ENCODE data around the gene CNTN2.

Gene CNTN2

DNA sequence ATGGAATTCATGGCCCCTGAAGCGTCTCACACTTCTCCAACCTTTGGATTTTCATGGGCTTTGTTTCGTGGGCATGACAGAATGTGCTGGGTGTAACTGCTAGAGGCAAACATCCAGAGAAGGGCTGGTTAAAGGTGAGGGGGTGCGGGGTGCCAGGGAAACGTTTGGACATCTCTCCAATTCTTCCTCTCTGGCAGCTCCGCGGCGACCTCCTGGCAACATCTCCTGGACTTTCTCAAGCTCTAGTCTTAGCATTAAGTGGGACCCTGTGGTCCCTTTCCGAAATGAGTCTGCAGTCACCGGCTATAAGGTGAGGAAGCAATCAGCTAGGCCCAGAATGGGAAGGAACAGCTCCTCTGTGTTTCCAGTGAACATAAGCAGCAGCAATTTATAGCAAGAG, 29.3 kb downstream of the CNTN2 start:
- no peak for DNase-seq

GRCh38 chr1:205072881-205073280, 29.9 kb downstream of the CNTN2 start:
- DNase-seq, result no peak

DNA sequence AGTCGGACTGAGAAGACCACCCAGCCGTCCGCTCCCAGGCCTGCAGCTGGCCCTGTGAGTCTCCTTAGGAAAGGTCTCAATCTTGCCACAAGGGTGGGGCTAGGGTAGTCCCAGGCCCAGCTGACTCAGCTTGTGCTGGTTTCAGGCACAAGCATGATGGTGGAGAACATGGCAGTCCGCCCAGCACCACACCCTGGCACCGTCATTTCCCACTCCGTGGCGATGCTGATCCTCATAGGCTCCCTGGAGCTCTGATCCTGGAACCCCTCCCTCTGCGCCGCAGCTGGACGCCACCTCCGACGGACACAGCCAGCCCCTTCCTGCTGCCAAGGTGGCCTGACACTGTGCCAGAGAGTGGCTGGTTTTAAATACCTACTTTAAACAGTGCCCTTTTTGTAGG, 30.5 kb downstream of the CNTN2 start:
- DNase-seq, result no peak

GRCh38 chr1:205074084-205074483, 31.1 kb downstream of the CNTN2 start:
- no peak for DNase-seq

DNA sequence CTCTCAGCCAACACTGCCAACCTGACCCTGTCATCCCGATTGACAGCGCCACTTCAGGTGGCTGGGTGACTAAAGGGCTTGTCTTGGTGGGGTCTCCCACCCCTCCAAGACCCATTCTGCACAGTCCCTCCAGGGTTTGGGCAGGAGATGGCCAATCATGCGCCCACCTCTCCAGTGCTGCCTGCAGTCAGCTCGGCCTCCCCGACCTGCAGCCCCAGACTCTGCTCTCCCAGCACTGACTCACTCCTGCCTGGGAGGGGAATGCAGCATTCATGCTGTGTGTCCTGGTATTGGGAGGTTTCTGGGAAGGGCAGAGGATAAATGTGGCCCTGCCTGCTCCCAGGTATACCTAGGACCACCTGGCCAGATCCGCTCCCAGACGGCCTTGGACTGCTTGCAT, 31.5 kb downstream of the CNTN2 start:
- no peak for DNase-seq

DNA sequence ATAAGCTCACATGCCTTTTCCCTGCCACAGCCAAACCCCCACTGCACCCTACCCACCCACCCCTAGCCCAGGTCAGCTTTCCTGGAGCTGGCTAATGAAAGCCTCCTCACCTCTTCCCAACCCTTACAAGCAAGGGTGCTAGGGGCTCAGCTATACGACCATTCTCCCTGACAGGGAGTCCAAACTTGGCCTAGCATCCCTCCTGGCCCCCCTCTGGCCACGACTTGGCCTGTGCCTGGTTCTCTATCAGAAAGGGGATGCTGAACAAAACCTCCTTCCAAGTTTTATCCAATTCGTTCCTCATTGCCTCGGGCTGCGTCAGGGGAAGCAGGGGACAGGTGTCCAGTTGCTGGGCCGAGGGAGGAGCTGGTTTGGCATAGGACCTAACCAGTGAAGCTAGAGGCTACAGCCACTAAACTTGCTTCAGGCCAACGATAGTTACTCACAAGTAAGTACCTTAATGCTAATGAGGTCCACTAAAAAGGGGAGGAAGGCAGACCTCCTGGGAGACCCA, 32.7 kb downstream of the CNTN2 start:
- DNase-seq, result no peak

DNA sequence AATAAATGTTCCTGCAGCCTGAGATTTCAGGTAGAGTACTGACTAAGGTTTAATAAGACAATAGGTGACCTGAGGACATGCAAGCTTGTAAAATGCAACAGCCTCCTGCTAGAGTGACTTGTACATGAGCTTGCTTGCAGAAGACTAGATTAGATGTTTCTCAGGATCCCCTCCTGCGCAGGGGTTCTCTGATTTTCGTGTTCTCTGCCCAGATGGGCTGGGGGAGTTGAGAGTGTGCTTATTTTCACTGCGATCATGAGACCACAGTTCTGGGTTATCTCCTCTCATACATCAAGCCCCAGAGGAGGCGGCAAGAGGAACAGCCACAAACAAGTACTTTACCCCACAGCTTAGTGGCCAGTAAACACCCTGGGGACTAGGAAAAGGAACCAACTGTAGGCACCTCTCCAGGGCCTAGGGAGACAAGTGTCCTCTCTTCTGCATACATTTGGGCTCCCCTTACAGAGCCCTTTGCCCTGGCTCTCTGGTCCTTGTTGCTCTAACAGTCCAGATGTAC, 33.3 kb downstream of the CNTN2 start:
- no peak for DNase-seq

DNA sequence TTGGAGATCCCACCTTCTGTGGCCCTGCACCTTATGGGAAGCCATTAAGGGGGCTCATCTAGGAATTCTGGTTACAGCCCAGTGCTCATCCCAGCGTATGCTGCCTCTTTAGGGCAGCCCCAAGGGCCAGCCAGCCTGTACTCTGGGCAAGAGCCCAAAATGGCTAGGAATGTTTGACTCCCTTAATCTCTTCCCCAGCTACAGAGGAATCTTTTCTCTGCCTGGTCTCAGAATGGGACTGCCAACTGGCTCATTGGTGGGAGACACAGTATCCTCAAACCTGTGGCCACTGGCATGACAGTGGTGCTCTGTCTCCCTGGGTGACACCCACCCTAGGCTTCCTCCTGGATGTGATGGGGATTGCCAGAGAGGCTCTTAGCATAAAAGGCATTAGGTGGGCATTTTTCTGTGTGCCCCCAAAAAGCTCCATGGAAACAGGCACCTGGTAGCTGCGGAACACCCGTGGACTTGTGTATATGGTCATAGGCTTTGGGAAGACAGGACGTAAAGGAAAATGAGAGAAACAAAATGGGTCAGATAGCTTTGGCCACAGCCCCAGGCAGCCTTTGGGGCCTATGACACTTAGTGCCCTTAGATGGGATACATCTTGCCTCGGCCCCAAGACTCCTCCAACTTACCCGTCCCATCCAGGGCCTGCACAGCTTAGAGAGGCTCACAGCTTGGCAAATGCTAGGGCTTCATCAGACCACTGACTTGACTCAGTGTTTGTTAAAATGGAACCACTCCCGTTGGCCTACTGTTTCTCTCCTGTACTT, 34.3 kb downstream of the CNTN2 start:
- no peak for DNase-seq

DNA sequence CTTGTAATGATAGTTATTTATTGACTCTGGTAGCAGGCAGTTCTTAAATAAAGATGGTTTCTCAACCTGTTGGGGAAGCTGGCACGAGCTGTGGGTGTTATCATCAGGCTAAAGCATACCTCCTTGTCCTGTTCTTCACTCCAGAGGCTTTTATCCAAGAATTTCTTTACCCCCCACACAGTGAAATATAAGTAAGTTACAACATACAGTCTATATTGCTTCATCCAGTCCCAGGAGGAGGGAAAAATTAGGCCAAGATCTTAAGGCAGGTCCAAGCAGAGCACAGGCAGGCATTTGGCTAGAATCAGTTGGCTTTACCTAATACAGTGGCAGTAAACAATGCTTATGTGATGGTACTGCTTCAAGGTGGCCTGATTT, 34.9 kb downstream of the CNTN2 start:
- DNase-seq, result no peak

DNA sequence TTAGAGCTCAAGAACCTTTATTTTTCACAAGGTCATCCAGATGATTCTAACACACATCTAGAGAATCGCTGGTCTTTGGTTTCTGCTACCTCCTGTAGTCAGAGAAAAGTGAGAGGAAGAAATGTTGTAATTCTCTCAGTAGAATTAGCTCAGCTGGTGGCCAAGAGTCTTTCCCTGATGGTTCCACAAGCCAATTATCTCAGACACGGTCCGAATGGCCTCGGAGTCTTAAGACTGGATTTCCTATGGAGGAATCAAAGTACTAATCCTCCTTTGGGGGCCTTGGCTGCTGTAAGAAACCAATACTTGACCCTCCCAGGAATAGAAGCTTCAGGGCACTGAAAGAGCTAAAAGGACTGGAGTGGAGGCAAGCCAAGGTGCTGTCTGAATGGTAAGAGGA, 39.4 kb downstream of the CNTN2 start:
- DNase-seq, result no peak

DNA sequence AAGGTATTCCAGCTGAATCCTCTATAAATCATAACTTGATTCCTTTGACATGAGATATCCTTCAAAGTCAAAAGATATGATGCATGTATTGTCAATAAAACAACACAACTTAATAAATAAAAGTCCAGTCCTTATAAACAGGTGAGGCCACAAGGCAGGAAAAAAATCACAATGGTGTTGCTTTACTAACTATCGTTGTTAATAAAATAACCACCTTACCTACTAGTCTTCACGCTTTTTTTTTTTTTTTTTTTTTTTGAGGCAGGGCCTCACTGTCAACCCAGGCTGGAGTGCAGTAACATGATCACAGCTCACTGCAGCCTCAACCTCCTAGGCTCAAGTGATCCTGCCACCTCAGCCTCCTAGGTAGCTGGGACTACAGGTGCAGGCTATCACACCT, 41.3 kb downstream of the CNTN2 start, which contains the start of gene TMEM81:
TSS of gene TMEM81 (minus strand) at position 101 of the 400 bp plus-strand sequence. CDS start 140 bp downstream, outside the sequence.
- DNase-seq, result no peak

GRCh38 chr1:205088341-205088740, 45.3 kb downstream of the CNTN2 start:
- DNase-seq, result no peak

- no peak for DNase-seq
Observed at GRCh38 chr1:205091043-205091740, 48.2 kb downstream of the CNTN2 start.

DNA sequence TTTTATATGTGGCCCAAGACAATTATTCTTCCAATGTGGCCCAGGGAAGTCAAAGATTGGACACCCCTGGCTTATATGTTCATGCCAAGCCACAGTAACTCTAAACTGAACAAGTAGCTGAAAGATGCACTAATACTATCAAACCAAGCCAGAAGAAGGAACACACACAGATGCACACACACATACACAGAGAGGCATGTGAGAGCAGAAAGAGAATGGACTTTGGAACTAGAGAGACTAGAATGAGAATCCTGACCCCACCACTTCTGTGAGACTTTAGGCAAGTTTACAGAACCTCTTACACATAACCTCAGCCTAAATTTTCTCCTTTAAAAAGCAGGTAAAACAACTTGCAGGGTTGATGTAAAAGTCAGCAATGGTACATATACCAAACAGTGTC, 52.4 kb downstream of the CNTN2 start:
- DNase-seq, result no peak

DNA sequence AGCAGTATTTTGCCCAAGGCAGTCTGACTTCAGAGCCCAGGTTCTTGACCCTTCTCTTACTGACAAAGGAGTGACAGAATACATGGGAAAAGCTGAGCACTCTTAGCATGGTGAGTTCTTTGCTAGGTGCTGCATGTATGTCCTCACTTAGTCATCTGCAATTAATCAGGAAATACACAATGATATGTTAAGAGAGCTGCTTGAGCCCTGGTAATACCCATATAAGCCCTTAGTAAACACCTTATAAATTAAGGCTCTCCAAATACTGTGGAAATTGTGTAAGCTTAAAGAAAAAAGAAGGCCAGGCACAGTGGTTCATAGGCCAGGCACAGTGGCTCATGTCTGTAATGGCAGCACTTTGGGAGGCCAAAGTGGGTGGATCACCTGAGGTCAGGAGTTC, 55.2 kb downstream of the CNTN2 start:
- no peak for DNase-seq

- no peak for DNase-seq
Observed at GRCh38 chr1:205102404-205102803, 59.4 kb downstream of the CNTN2 start.

DNA sequence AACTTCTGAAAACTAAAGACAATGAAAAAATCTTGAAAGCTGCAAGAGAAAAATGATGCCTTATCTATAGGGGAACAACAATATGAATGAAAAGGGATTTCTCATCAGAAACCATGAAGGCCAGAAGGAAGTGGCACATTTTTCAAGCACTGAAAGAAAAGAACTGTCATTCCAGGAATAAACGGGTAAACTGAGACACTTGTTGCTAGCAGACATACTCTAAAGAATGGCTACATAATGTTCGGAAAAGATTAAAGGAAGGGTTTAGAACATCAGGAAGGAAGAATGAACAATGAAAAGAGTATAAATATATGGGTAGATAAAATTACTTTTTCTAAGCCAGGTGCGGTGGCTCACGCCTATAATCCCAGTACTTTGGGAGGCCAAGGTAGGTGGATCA, 64.3 kb downstream of the CNTN2 start:
- DNase-seq, result no peak

- no peak for DNase-seq
Observed at GRCh38 chr1:205108464-205108863, 65.5 kb downstream of the CNTN2 start.

- no peak for DNase-seq
Observed at GRCh38 chr1:205109269-205109668, 66.3 kb downstream of the CNTN2 start.

- DNase-seq, result no peak
Observed at GRCh38 chr1:205109711-205110110, 66.7 kb downstream of the CNTN2 start.

DNA sequence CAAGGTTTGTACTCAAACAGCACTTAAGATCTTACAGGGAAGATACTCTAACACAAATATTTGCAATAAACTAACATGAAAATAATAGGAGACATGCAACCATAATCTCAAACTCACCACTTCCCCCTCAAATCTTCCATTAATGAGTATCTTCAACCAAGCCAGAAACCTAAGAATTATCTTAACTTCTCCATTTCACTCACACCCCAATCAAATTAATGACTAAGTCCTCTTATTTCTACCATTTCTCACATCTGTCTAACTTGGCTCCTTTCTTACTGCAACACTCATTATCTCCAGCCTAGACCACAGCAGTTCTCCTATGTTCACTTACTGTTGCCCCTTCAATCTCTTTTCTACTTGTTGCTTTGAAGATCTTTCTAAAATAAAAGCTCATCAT, 68.3 kb downstream of the CNTN2 start:
- DNase-seq, result no peak

DNA sequence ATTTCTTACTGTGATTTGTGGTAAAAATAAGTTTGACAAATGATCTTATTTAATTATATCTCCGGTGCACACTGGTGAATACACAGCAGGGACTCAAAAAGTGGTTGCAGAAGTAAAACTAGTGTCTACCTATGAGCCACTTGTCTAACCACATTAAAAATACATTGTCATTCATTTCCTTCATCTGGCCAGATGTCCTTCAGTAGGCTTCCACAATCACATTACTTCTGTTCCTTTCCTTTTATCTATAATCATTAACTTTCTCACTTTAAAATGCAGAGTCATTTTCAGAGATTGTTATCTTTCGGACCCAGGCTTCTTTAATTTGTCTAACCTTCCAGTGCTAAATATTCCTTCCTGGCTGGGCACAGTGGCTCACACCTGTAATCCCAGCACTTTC, 75.7 kb downstream of the CNTN2 start:
- no peak for DNase-seq

- peak; percentile 95 for DNase-seq
Observed at GRCh38 chr1:205121660-205122488, 78.9 kb downstream of the CNTN2 start, which contains the start of gene RBBP5. RBBP5 (minus strand) TSS chr1:205121978; CDS start chr1:205121873, 105 bp downstream.

Measured in right kidney (tissue), 1 donor.